GM23338 (cell line): ENCODE data around the gene STRN4. TPM values are rescaled to one million over a fixed set of nuclear protein-coding genes. Genes with fewer than 3 reads are reported as not detected.

Source experiments
- ATAC-seq: fragments of 200-7000 bp; cut with Tn5 transposase; 3 replicates; pipeline ENCODE4 v1.9.1; 2020
- DNase-seq: peaks from one replicate; pipeline ENCODE4 v3.0.0-alpha.2; 2015; ENCODE audit warnings: low spot score
- H2AFZ ChIP-seq: fragments of 200-600 bp; sonication (generic); 2 replicates; pipeline ENCODE4 v1.8.0; 2016; ENCODE audit warnings: antibody characterized with exemption, mild to moderate bottlenecking, moderate library complexity
- H3F3A ChIP-seq: fragments of 200-600 bp; sonication (generic); replicated peaks from 2 replicates; pipeline ENCODE4 v1.8.0; 2017; ENCODE audit warnings: antibody characterized with exemption, mixed run types, low read depth
- H3K27ac ChIP-seq: fragments of 200-600 bp; sonication (generic); 2 replicates; pipeline ENCODE4 v1.6.1; 2016; ENCODE audit warnings: low read depth
- H3K27me3 ChIP-seq: fragments of 200-600 bp; sonication (generic); 2 replicates; pipeline ENCODE4 v1.8.0; 2016; ENCODE audit warnings: mild to moderate bottlenecking, mixed run types, moderate library complexity; ENCODE audit not compliant: insufficient read depth
- H3K36me3 ChIP-seq: fragments of 200-600 bp; sonication (generic); 2 replicates; pipeline ENCODE4 v1.8.0; 2016; ENCODE audit warnings: mild to moderate bottlenecking; ENCODE audit not compliant: insufficient read depth
- H3K4me1 ChIP-seq: fragments of 200-600 bp; sonication (generic); 2 replicates; pipeline ENCODE4 v1.8.0; 2016; ENCODE audit warnings: mild to moderate bottlenecking, moderate library complexity; ENCODE audit not compliant: insufficient read depth
- H3K4me2 ChIP-seq: fragments of 200-600 bp; sonication (generic); 2 replicates; pipeline ENCODE4 v1.7.1; 2017; ENCODE audit warnings: mixed run types
- H3K4me3 ChIP-seq: fragments of 200-600 bp; sonication (generic); 2 replicates; pipeline ENCODE4 v1.6.1; 2016; ENCODE audit warnings: mixed run types
- H3K79me2 ChIP-seq: fragments of 200-600 bp; sonication (generic); replicated peaks from 2 replicates; pipeline ENCODE4 v1.8.0; 2017; ENCODE audit warnings: mild to moderate bottlenecking; ENCODE audit not compliant: insufficient read depth
- H3K9me2 ChIP-seq: fragments of 200-600 bp; sonication (generic); 2 replicates; pipeline ENCODE4 v1.8.0; 2017; ENCODE audit not compliant: insufficient read depth
- H4K20me1 ChIP-seq: fragments of 200-600 bp; sonication (generic); replicated peaks from 2 replicates; pipeline ENCODE4 v1.8.0; 2017; ENCODE audit warnings: mild to moderate bottlenecking; ENCODE audit not compliant: insufficient read depth
- H3K27ac Mint-ChIP-seq: 2 replicates; pipeline ENCODE4 v1.8.0; 2020; ENCODE audit warnings: inconsistent platforms, mild to moderate bottlenecking, moderate library complexity, mixed read lengths
- H3K27me3 Mint-ChIP-seq: 3 replicates; pipeline ENCODE4 v1.8.0; 2022; ENCODE audit warnings: low read depth, mild to moderate bottlenecking, moderate library complexity, mixed read lengths, inconsistent platforms; ENCODE audit not compliant: insufficient read depth, poor library complexity
- H3K36me3 Mint-ChIP-seq: 3 replicates; pipeline ENCODE4 v1.8.0; 2021; ENCODE audit warnings: low read depth, mild to moderate bottlenecking, inconsistent platforms, moderate library complexity, mixed read lengths
- H3K4me1 Mint-ChIP-seq: 3 replicates; pipeline ENCODE4 v1.8.0; 2020; ENCODE audit warnings: mild to moderate bottlenecking, inconsistent platforms, mixed read lengths
- H3K4me3 Mint-ChIP-seq: 3 replicates; pipeline ENCODE4 v1.8.0; 2021; ENCODE audit warnings: moderate library complexity, mild to moderate bottlenecking, inconsistent platforms, mixed read lengths
- H3K9me3 Mint-ChIP-seq: 3 replicates; pipeline ENCODE4 v1.8.0; 2020; ENCODE audit warnings: moderate library complexity, mild to moderate bottlenecking, inconsistent platforms, mixed read lengths
- CREB1 ChIP-seq: fragments of 250-450 bp; sonication (Bioruptor Pico); IDR thresholded peaks from 2 replicates; pipeline ENCODE4 v1.5.0; 2020; ENCODE audit warnings: low read depth, mild to moderate bottlenecking, moderate library complexity
- EZH2 ChIP-seq: fragments of 200-600 bp; sonication (generic); IDR thresholded peaks from one replicate; pipeline ENCODE4 v1.8.0; 2017; ENCODE audit warnings: antibody characterized with exemption, mild to moderate bottlenecking, low read depth; ENCODE audit not compliant: unreplicated experiment
- JUNB ChIP-seq: IDR thresholded peaks from one replicate; pipeline ENCODE4 v1.6.1; 2016; ENCODE audit warnings: antibody characterized with exemption; ENCODE audit not compliant: unreplicated experiment
- POLR2AphosphoS5 ChIP-seq: IDR thresholded peaks from 2 replicates; pipeline ENCODE4 v1.6.1; 2016; ENCODE audit warnings: antibody characterized with exemption, low read depth
- STAT1 ChIP-seq: IDR thresholded peaks from one replicate; pipeline ENCODE4 v1.6.1; 2016; ENCODE audit warnings: antibody characterized with exemption; ENCODE audit not compliant: unreplicated experiment
- ZNF331 ChIP-seq: fragments of 250-450 bp; sonication (Bioruptor Pico); IDR thresholded peaks from 2 replicates; pipeline ENCODE4 v1.5.0; 2020; ENCODE audit warnings: low read depth, mild to moderate bottlenecking, moderate library complexity
- polyA plus RNA-seq: library from polyadenylated mRNA; unstranded; fragments of >200 nt; fragmentation: Nextera tagmentation; extraction: Ambion mirVana; gene quantifications from 2 replicates; pipeline ENCODE4 v1.2.1, GENCODE V29; 2016
- total RNA-seq: library from RNA; depleted of rRNA; stranded (reverse); fragments of >200 nt; shearing (Covaris generic); gene quantifications from 2 replicates; pipeline ENCODE4 v1.2.3, GENCODE V29; 2014
- TF ChIP-seq, protein P1 (sequence below): fragments of 250-450 bp; sonication (Bioruptor Pico); IDR thresholded peaks from 2 replicates; pipeline ENCODE4 v1.5.0; 2020; ENCODE audit warnings: mild to moderate bottlenecking, moderate library complexity
- TF ChIP-seq, protein P2 (sequence below): IDR thresholded peaks from one replicate; pipeline ENCODE4 v1.6.1; 2018; ENCODE audit warnings: antibody characterized with exemption; ENCODE audit not compliant: unreplicated experiment

The STRN4 gene
- total and polyA plus RNA-seq, 2 experiments from 2014 or later = 62.1 to 140 TPM

DNA sequence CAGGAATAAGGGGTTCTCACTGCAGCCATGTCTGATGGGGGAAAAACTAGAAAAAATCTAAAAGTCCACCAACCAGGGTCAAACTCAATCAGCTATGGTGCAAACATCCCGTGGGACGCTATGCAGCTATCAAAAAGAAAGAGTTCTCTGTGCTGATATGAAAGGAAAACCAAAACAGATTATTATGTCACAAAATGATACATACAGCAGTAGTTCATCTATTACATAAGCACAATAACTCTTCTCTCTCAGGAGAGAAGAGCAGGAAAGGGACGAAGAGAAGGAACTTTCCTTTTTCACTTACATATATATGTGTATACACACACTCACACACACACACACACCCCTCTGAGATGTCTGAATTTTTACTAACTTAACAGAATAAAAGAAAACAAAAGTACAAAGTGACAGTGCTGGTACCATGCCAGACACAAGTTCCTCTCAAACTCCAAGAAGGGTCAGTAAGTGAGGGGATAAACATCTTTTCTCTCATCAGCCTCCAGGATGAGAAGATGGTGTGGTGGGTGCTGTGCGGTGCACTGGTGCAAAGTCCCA lies 3.2 kb downstream of the STRN4 start:
- H4K20me1 ChIP-seq = peaks cover 69% of the 10 kb centered on the region
- H3K9me3 Mint-ChIP-seq = no peaks in the 10 kb centered on the region; the same call in 1 of the 3 replicates
- peaks cover 28% of the 10 kb centered on the region for H3K36me3 Mint-ChIP-seq
- H3K4me2 ChIP-seq = no peak overlapping the region
- TF ChIP-seq, protein P1, sequence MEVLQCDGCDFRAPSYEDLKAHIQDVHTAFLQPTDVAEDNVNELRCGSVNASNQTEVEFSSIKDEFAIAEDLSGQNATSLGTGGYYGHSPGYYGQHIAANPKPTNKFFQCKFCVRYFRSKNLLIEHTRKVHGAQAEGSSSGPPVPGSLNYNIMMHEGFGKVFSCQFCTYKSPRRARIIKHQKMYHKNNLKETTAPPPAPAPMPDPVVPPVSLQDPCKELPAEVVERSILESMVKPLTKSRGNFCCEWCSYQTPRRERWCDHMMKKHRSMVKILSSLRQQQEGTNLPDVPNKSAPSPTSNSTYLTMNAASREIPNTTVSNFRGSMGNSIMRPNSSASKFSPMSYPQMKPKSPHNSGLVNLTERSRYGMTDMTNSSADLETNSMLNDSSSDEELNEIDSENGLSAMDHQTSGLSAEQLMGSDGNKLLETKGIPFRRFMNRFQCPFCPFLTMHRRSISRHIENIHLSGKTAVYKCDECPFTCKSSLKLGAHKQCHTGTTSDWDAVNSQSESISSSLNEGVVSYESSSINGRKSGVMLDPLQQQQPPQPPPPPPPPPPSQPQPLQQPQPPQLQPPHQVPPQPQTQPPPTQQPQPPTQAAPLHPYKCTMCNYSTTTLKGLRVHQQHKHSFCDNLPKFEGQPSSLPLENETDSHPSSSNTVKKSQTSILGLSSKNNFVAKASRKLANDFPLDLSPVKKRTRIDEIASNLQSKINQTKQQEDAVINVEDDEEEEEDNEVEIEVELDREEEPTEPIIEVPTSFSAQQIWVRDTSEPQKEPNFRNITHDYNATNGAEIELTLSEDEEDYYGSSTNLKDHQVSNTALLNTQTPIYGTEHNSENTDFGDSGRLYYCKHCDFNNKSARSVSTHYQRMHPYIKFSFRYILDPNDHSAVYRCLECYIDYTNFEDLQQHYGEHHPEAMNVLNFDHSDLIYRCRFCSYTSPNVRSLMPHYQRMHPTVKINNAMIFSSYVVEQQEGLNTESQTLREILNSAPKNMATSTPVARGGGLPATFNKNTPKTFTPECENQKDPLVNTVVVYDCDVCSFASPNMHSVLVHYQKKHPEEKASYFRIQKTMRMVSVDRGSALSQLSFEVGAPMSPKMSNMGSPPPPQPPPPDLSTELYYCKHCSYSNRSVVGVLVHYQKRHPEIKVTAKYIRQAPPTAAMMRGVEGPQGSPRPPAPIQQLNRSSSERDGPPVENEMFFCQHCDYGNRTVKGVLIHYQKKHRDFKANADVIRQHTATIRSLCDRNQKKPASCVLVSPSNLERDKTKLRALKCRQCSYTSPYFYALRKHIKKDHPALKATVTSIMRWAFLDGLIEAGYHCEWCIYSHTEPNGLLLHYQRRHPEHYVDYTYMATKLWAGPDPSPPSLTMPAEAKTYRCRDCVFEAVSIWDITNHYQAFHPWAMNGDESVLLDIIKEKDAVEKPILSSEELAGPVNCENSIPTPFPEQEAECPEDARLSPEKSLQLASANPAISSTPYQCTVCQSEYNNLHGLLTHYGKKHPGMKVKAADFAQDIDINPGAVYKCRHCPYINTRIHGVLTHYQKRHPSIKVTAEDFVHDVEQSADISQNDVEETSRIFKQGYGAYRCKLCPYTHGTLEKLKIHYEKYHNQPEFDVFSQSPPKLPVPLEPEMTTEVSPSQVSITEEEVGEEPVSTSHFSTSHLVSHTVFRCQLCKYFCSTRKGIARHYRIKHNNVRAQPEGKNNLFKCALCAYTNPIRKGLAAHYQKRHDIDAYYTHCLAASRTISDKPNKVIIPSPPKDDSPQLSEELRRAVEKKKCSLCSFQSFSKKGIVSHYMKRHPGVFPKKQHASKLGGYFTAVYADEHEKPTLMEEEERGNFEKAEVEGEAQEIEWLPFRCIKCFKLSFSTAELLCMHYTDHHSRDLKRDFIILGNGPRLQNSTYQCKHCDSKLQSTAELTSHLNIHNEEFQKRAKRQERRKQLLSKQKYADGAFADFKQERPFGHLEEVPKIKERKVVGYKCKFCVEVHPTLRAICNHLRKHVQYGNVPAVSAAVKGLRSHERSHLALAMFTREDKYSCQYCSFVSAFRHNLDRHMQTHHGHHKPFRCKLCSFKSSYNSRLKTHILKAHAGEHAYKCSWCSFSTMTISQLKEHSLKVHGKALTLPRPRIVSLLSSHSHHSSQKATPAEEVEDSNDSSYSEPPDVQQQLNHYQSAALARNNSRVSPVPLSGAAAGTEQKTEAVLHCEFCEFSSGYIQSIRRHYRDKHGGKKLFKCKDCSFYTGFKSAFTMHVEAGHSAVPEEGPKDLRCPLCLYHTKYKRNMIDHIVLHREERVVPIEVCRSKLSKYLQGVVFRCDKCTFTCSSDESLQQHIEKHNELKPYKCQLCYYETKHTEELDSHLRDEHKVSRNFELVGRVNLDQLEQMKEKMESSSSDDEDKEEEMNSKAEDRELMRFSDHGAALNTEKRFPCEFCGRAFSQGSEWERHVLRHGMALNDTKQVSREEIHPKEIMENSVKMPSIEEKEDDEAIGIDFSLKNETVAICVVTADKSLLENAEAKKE (CRISPR knock-in tag) = no peak
- TF ChIP-seq POLR2AphosphoS5 = no peak
- peaks cover 78% of the 10 kb centered on the region for H3K79me2 ChIP-seq
- H3K36me3 ChIP-seq = peaks cover 4% of the 10 kb centered on the region; the same call in 1 of the 2 replicates
- H3K27me3 Mint-ChIP-seq = peaks cover 23% of the 10 kb centered on the region
- no peaks in the 10 kb centered on the region for H3K27me3 ChIP-seq
- H3K4me1 ChIP-seq = peaks cover 7% of the 10 kb centered on the region; the same call in 1 of the 2 replicates
- no peak overlapping the region for H3K4me3 ChIP-seq
- peak overlapping the region; percentile 7; the same call in 1 of the 3 replicates for H3K4me3 Mint-ChIP-seq
- no peak for ATAC-seq
- no peak for DNase-seq
- H3K4me1 Mint-ChIP-seq = peaks cover 50% of the 10 kb centered on the region
- no peaks in the 10 kb centered on the region for H3K9me2 ChIP-seq
- H3K27ac ChIP-seq = no peak overlapping the region
- H3K27ac Mint-ChIP-seq = no peak overlapping the region
- 0 out of 2 replicates have a peak, but pooled peaks cover 6% of the 10 kb centered on the region for H3F3A ChIP-seq
- no peak overlapping the region for H2AFZ ChIP-seq

DNA sequence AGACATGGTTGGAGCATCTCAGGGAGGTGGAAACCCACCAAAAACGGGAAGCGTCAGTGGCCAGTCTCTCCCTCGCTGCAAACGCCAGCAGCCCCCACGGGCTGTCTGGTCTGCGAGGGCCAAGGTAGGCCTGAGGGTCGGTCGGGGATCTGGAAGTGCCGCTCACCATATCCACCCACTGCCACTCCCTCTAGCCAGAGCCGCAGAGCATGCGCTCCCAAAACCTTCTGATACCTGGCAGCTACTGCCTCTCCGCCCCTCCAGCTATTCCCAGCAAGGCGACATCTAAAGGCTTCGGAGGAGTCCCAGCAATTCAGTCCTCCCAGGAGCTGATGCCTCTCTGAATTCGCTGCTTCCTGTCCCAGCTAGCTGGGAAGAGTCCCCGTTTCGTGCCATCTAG lies 4.8 kb downstream of the STRN4 start:
- Mint-ChIP-seq H3K4me1 (peaks cover 43% of the 10 kb centered on the region), H3K4me3 (peak overlapping the region; percentile 17; the same call in 1 of the 3 replicates), H3K27ac (peak overlapping the region; percentile 51; the same call in 1 of the 2 replicates)
- TF ChIP-seq ZNF331 (CRISPR knock-in tag) = no peak
- TF ChIP-seq CREB1 (CRISPR knock-in tag) = no peak
- no peak for TF ChIP-seq EZH2
- TF ChIP-seq, protein P2, sequence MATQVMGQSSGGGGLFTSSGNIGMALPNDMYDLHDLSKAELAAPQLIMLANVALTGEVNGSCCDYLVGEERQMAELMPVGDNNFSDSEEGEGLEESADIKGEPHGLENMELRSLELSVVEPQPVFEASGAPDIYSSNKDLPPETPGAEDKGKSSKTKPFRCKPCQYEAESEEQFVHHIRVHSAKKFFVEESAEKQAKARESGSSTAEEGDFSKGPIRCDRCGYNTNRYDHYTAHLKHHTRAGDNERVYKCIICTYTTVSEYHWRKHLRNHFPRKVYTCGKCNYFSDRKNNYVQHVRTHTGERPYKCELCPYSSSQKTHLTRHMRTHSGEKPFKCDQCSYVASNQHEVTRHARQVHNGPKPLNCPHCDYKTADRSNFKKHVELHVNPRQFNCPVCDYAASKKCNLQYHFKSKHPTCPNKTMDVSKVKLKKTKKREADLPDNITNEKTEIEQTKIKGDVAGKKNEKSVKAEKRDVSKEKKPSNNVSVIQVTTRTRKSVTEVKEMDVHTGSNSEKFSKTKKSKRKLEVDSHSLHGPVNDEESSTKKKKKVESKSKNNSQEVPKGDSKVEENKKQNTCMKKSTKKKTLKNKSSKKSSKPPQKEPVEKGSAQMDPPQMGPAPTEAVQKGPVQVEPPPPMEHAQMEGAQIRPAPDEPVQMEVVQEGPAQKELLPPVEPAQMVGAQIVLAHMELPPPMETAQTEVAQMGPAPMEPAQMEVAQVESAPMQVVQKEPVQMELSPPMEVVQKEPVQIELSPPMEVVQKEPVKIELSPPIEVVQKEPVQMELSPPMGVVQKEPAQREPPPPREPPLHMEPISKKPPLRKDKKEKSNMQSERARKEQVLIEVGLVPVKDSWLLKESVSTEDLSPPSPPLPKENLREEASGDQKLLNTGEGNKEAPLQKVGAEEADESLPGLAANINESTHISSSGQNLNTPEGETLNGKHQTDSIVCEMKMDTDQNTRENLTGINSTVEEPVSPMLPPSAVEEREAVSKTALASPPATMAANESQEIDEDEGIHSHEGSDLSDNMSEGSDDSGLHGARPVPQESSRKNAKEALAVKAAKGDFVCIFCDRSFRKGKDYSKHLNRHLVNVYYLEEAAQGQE = no peak
- no peak for TF ChIP-seq STAT1
- no peak for TF ChIP-seq JUNB

More for the DNA sequence above, 4.8 kb downstream of the STRN4 start:
- ATAC-seq = no peak
- Histone ChIP-seq H3K79me2 (peaks cover 81% of the 10 kb centered on the region), H3K4me1 (peaks cover 7% of the 10 kb centered on the region; the same call in 1 of the 2 replicates), H3K36me3 (peaks cover 10% of the 10 kb centered on the region), H3F3A (no peaks in the 10 kb centered on the region), H3K27me3 (no peaks in the 10 kb centered on the region), H3K4me3 (no peak overlapping the region), H3K27ac (peak overlapping the region; percentile 50), H2AFZ (no peak overlapping the region), H3K9me2 (no peaks in the 10 kb centered on the region), H3K4me2 (no peak overlapping the region), H4K20me1 (peaks cover 78% of the 10 kb centered on the region)
- no peaks in the 10 kb centered on the region; the same call in 1 of the 3 replicates for H3K9me3 Mint-ChIP-seq
- H3K36me3 Mint-ChIP-seq = peaks cover 38% of the 10 kb centered on the region
- DNase-seq = peak; percentile 32
- H3K27me3 Mint-ChIP-seq = peaks cover 16% of the 10 kb centered on the region
